Measurements from ENCODE around the gene MAN1A1. TPM values are rescaled to one million over a fixed set of nuclear protein-coding genes. Genes with fewer than 3 reads are reported as not detected.

The MAN1A1 gene
- total RNA-seq, 1 donor from 2014 or later, result 19.7 TPM

- Histone ChIP-seq H3K27me3 (ENCODE audit: low read depth) (no peaks in the 10 kb centered on the region), H3K4me3 (no peak overlapping the region), H3K4me1 (no peaks in the 10 kb centered on the region), H3K9me3 (replicated peaks) (no peaks in the 10 kb centered on the region), H3K27ac (replicated peaks) (no peak overlapping the region), H3K36me3 (no peaks in the 10 kb centered on the region)
- TF ChIP-seq, protein P1, sequence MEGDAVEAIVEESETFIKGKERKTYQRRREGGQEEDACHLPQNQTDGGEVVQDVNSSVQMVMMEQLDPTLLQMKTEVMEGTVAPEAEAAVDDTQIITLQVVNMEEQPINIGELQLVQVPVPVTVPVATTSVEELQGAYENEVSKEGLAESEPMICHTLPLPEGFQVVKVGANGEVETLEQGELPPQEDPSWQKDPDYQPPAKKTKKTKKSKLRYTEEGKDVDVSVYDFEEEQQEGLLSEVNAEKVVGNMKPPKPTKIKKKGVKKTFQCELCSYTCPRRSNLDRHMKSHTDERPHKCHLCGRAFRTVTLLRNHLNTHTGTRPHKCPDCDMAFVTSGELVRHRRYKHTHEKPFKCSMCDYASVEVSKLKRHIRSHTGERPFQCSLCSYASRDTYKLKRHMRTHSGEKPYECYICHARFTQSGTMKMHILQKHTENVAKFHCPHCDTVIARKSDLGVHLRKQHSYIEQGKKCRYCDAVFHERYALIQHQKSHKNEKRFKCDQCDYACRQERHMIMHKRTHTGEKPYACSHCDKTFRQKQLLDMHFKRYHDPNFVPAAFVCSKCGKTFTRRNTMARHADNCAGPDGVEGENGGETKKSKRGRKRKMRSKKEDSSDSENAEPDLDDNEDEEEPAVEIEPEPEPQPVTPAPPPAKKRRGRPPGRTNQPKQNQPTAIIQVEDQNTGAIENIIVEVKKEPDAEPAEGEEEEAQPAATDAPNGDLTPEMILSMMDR (IDR thresholded peaks at IDR 0.05; ENCODE audit: borderline replicate concordance), result no peak
- DNase-seq, result no peak
- intact Hi-C loops (cut with micrococcal nuclease), result no loop called here
These were observed 125.4 kb downstream of the MAN1A1 start for GRCh38 chr6:119224095-119224701.

DNA sequence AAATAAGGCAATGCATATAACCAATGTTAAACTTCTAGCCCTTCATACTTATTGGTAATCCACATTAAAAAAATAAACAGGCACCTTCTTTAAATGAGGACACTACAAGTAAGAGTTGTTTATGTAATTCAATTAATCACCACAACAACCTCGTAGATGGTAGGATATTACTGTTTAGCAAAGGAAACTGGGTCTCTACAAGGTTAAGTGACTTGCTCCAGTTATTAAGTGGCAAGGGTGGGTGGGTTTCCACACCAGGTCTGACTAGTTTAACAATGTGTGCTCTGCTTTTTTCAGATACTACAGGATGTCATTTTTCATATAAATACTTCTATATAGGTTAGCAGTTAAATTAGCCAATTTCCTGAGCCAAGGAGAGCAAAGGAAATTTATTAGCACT lies 129.1 kb downstream of the MAN1A1 start:
- no peaks in the 10 kb centered on the region for H3K36me3 ChIP-seq
- no peak overlapping the region for H3K4me3 ChIP-seq
- TF ChIP-seq, protein P1 (IDR thresholded peaks at IDR 0.05; ENCODE audit: borderline replicate concordance), result no peak
- no peaks in the 10 kb centered on the region for H3K9me3 ChIP-seq (replicated peaks)
- peaks cover 15% of the 10 kb centered on the region for H3K4me1 ChIP-seq
- H3K27ac ChIP-seq (replicated peaks), result no peak overlapping the region
- intact Hi-C loops (cut with micrococcal nuclease), result no loop called here
- DNase-seq, result no peak
- H3K27me3 ChIP-seq (ENCODE audit: low read depth), result no peaks in the 10 kb centered on the region

- Histone ChIP-seq H3K4me1 (peaks cover 18% of the 10 kb centered on the region), H3K4me3 (no peak overlapping the region), H3K9me3 (replicated peaks) (no peaks in the 10 kb centered on the region), H3K27me3 (ENCODE audit: low read depth) (no peaks in the 10 kb centered on the region), H3K36me3 (no peaks in the 10 kb centered on the region), H3K27ac (replicated peaks) (no peak overlapping the region)
- intact Hi-C loops (cut with micrococcal nuclease), result no loop called here
- TF ChIP-seq, protein P1 (IDR thresholded peaks at IDR 0.05; ENCODE audit: borderline replicate concordance), result no peak
- no peak for DNase-seq
These were observed 131.0 kb downstream of the MAN1A1 start for GRCh38 chr6:119218548-119218947.

GRCh38 chr6:119215885-119216590 lies 133.5 kb downstream of the MAN1A1 start:
- Histone ChIP-seq H3K9me3 (replicated peaks) (no peaks in the 10 kb centered on the region), H3K27ac (replicated peaks) (no peak overlapping the region)

DNA sequence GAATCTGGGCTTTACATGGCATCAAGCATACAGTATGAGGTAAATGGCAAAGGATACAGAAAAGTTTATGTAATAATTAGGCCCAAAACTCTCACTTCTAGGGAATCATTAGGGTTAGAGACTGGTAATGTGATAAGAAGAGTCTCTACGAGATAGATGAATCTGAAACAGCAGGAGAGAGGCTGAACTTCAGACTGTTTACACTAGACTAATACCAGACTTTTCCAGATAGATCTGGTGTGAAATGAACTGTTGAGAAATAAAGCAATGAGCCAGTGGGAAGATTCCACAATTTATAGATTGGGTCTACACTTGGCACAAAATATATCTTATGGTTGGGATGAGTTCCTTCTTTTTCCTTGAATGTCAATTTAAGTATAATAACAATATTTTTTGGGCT lies 134.3 kb downstream of the MAN1A1 start:
- H3K27me3 ChIP-seq (ENCODE audit: low read depth), result no peaks in the 10 kb centered on the region
- no peak overlapping the region for H3K27ac ChIP-seq (replicated peaks)
- H3K9me3 ChIP-seq (replicated peaks), result no peaks in the 10 kb centered on the region
- DNase-seq, result no peak
- intact Hi-C loops (cut with micrococcal nuclease), result no loop called here
- TF ChIP-seq, protein P1 (IDR thresholded peaks at IDR 0.05; ENCODE audit: borderline replicate concordance), result no peak
- no peaks in the 10 kb centered on the region for H3K36me3 ChIP-seq
- H3K4me3 ChIP-seq, result no peak overlapping the region
- H3K4me1 ChIP-seq, result peaks cover 18% of the 10 kb centered on the region

More at GRCh38 chr6:119215885-119216590, 133.5 kb downstream of the MAN1A1 start:
- H3K4me3 ChIP-seq, result no peak overlapping the region
- no peaks in the 10 kb centered on the region for H3K36me3 ChIP-seq
- H3K4me1 ChIP-seq, result peaks cover 18% of the 10 kb centered on the region
- intact Hi-C loops (cut with micrococcal nuclease), result no loop called here
- no peak for DNase-seq
- H3K27me3 ChIP-seq (ENCODE audit: low read depth), result no peaks in the 10 kb centered on the region
- TF ChIP-seq, protein P1 (IDR thresholded peaks at IDR 0.05; ENCODE audit: borderline replicate concordance), result no peak

Measured in left ventricle myocardium inferior (tissue), 1 donor.